Ramos (cell line): ENCODE data around the gene CDK9.
"Not testable (repeated sequence)": the region's sequence is repeated elsewhere in the genome, so short reads cannot be mapped to it uniquely, and the experiment has no call there.

ENCODE experiments used
- in situ Hi-C: fragments of 300-500 bp; cut with MboI; formaldehyde crosslinking; loops from one replicate; pipeline ENCODE4 v1.14.3; 2022; ENCODE audit warnings: low sequenced_read_pairs; ENCODE audit not compliant: unreplicated experiment

Gene CDK9

GRCh38 chr9:127815512-127816361 lies 29.9 kb downstream of the CDK9 start:
- in situ Hi-C loops = no loop called here

- in situ Hi-C loops = no loop called here
These were observed 30.5 kb downstream of the CDK9 start for GRCh38 chr9:127816362-127816725.

- in situ Hi-C loops = no loop called here
These were observed 30.9 kb downstream of the CDK9 start for GRCh38 chr9:127816728-127817127.

GRCh38 chr9:127817881-127818434 lies 32.1 kb downstream of the CDK9 start:
- in situ Hi-C loops = no loop called here

- in situ Hi-C loops = no loop called here
These were observed 32.7 kb downstream of the CDK9 start for GRCh38 chr9:127818574-127818973.

GRCh38 chr9:127822108-127822507 lies 36.3 kb downstream of the CDK9 start:
- in situ Hi-C loops = no loop called here

- in situ Hi-C loops = no loop called here
These were observed 39.7 kb downstream of the CDK9 start for GRCh38 chr9:127825319-127826051.

GRCh38 chr9:127826253-127826913 lies 40.5 kb downstream of the CDK9 start:
- in situ Hi-C loops = no loop called here

- in situ Hi-C loops = no loop called here
These were observed 42.6 kb downstream of the CDK9 start for GRCh38 chr9:127828262-127829031.

GRCh38 chr9:127829205-127829906 lies 43.5 kb downstream of the CDK9 start:
- in situ Hi-C loops = no loop called here

GRCh38 chr9:127832248-127832647 lies 46.4 kb downstream of the CDK9 start:
- in situ Hi-C loops = no loop called here

GRCh38 chr9:127833555-127833954 lies 47.7 kb downstream of the CDK9 start:
- in situ Hi-C loops = no loop called here

GRCh38 chr9:127835991-127836516 lies 50.2 kb downstream of the CDK9 start:
- in situ Hi-C loops = no loop called here

- in situ Hi-C loops = not testable (repeated sequence)
These were observed 50.7 kb downstream of the CDK9 start for GRCh38 chr9:127836561-127836960.

- in situ Hi-C loops = no loop called here
These were observed 51.5 kb downstream of the CDK9 start for GRCh38 chr9:127837346-127837745.

GRCh38 chr9:127838375-127839078 lies 52.7 kb downstream of the CDK9 start:
- in situ Hi-C loops = no loop called here
